K562 (cell line): ENCODE measurements around the gene RPS23. TPM values are rescaled to one million over a fixed set of nuclear protein-coding genes. Genes with fewer than 3 reads are reported as not detected.

Source experiments
- ATAC-seq: fragments of 200-7000 bp; cut with Tn5 transposase; 3 replicates; pipeline ENCODE4 v1.9.1; 2020; ENCODE audit warnings: moderate library complexity
- BruUV-seq: library from RNA; stranded (reverse); fragments of 400-500 nt; replicated peaks from 2 replicates; lab custom pipeline; 2021; lab: Mats Ljungman, UMichigan
- CTCF ChIA-PET: fragments of 300-600 bp; formaldehyde crosslinking; extraction: SDS; loops from one replicate; lab custom pipeline; 2021; ENCODE audit warnings: low intra/inter-chr PET ratio; lab: Yijun Ruan, JAX
- POLR2A ChIA-PET: fragments of 300-600, 350-650 bp; sonication (Branson Sonifier 250); formaldehyde crosslinking; extraction: SDS; loops from one replicate; lab custom pipeline; 2021; ENCODE audit warnings: antibody characterized with exemption, inconsistent platforms; lab: Yijun Ruan, JAX
- DNase-seq, 4 experiments: peaks; one replicate each; pipeline versions ENCODE4 v3.0.0 to v3.0.0-alpha.2; 2011 to 2018; ENCODE audit warnings: low spot score in 3 of 4, mixed read lengths in 3 of 4; ENCODE audit errors: extremely low read depth in 1 of 4
- FAIRE-seq: peaks from 2 replicates; lab custom pipeline; 2011; peaks lifted over from hg19 to GRCh38; lab: Jason Lieb, UNC
- H2AFZ ChIP-seq: 2 replicates; pipeline ENCODE4 v1.6.0; 2011; ENCODE audit warnings: low read depth, low read length, control low read depth, inconsistent platforms
- H3K27ac ChIP-seq: fragments of 200-600 bp; 3 replicates; pipeline ENCODE4 v1.8.0; 2011; ENCODE audit warnings: low read depth, mild to moderate bottlenecking, control low read depth, inconsistent platforms, low read length, moderate library complexity, mixed read lengths; ENCODE audit errors: extremely low read depth
- H3K27me3 ChIP-seq, 2 experiments: fragments of 300-600 bp in 1 of 2; 2 replicates in 1 of 2; 3 replicates in 1 of 2; pipeline versions ENCODE4 v1.6.0 to v1.8.0; 2011; ENCODE audit warnings: inconsistent platforms in 2 of 2, low read length in 2 of 2, mild to moderate bottlenecking in 1 of 2, mixed read lengths in 1 of 2, moderate library complexity in 1 of 2; ENCODE audit not compliant: control insufficient read depth in 2 of 2, insufficient read depth in 2 of 2
- H3K36me3 ChIP-seq: fragments of 300-600 bp; 3 replicates; pipeline ENCODE4 v1.8.0; 2011; ENCODE audit warnings: mild to moderate bottlenecking, low read length, inconsistent platforms; ENCODE audit not compliant: control insufficient read depth, insufficient read depth
- H3K4me1 ChIP-seq, 2 experiments: fragments of 200-600 bp in 1 of 2; replicated peaks in 1 of 2; 2 replicates in 1 of 2; 3 replicates in 1 of 2; pipeline versions ENCODE4 v1.5.1 to v1.8.0; 2011; ENCODE audit warnings: inconsistent platforms in 2 of 2, low read length in 2 of 2, mild to moderate bottlenecking in 1 of 2, mixed read lengths in 1 of 2, moderate library complexity in 1 of 2; ENCODE audit not compliant: control insufficient read depth in 2 of 2, insufficient read depth in 2 of 2
- H3K4me2 ChIP-seq: 2 replicates; pipeline ENCODE4 v1.6.1; 2011; ENCODE audit warnings: low read length, control low read depth, inconsistent platforms, mixed read lengths; ENCODE audit not compliant: insufficient read depth
- H3K4me3 ChIP-seq: fragments of 200-600 bp; sonication (generic), shearing (Covaris generic); 2 replicates; pipeline ENCODE4 v1.5.1; 2016; ENCODE audit warnings: control low read depth, inconsistent platforms
- H3K79me2 ChIP-seq: fragments of 200-600 bp; 3 replicates; pipeline ENCODE4 v1.8.0; 2011; ENCODE audit warnings: low read length, inconsistent platforms; ENCODE audit not compliant: control insufficient read depth, insufficient read depth
- H3K9ac ChIP-seq, 2 experiments: 2 replicates each; pipeline versions ENCODE4 v1.6.0 to v1.6.1; 2011; ENCODE audit warnings: low read depth in 2 of 2, low read length in 2 of 2, control low read depth in 1 of 2, inconsistent platforms in 1 of 2, mild to moderate bottlenecking in 1 of 2, mixed read lengths in 1 of 2; ENCODE audit not compliant: insufficient read depth in 1 of 2
- H3K9me1 ChIP-seq: one replicate; pipeline ENCODE4 v1.6.0; 2011; ENCODE audit warnings: inconsistent platforms, mild to moderate bottlenecking, low read length, moderate library complexity; ENCODE audit not compliant: control insufficient read depth, insufficient read depth
- H3K9me3 ChIP-seq: replicated peaks from 2 replicates; pipeline ENCODE4 v1.5.1; 2011; ENCODE audit warnings: low read depth, low read length, inconsistent platforms; ENCODE audit not compliant: control insufficient read depth, insufficient read depth
- H4K20me1 ChIP-seq: replicated peaks from 2 replicates; pipeline ENCODE4 v1.6.1; 2011; ENCODE audit warnings: low read length, inconsistent platforms, mixed read lengths; ENCODE audit not compliant: control insufficient read depth, insufficient read depth
- XRCC3 ChIP-seq: fragments of 450-650 bp; IDR thresholded peaks from 2 replicates; pipeline ENCODE4 v1.6.1; 2017; ENCODE audit warnings: mild to moderate bottlenecking, moderate library complexity
- WGBS: fragments of 100-300 bp; shearing (Covaris generic); methylation state at CpG from one replicate; pipeline ENCODE4 v1.1.6; 2016; ENCODE audit warnings: low coverage, mixed read lengths; ENCODE audit not compliant: insufficient coverage; ENCODE audit errors: missing lambda C conversion rate; 5-methylcytosine and 5-hydroxymethylcytosine counted together
- in situ Hi-C: fragments of 300-500 bp; cut with MboI; formaldehyde crosslinking; loops from 4 replicates; pipeline ENCODE4 v1.15.0; 2018; ENCODE audit warnings: inconsistent platforms, mixed read lengths
- intact Hi-C: fragments of 100-400 bp; cut with micrococcal nuclease; formaldehyde crosslinking; loops from 2 replicates; pipeline ENCODE4 v1.14.2; 2022
- polyA plus RNA-seq, 8 experiments: library from polyadenylated mRNA; depleted of rRNA in 4 of 8; stranded (reverse) in 5 of 8; unstranded in 3 of 8; fragments of >200 nt; fragmentation: Nextera tagmentation in 2 of 8; fragmentation: Illumina TruSeq in 1 of 8; extraction: Ambion mirVana in 2 of 8; extraction: Trizol in 1 of 8; gene quantifications; 2 replicates each; pipeline versions ENCODE4 v1.2.1 to v1.2.3, GENCODE V29; 2011 to 2014; ENCODE audit warnings: inconsistent platforms in 1 of 8, missing spikeins in 1 of 8
- total RNA-seq, 7 experiments: library from RNA; depleted of rRNA in 6 of 7; stranded (reverse); fragments of >200 nt in 6 of 7; fragmentation: Illumina TruSeq in 2 of 7; extraction: Trizol in 2 of 7; gene quantifications; 2 replicates each; pipeline versions ENCODE4 v1.2.1 to v1.2.3, GENCODE V29; 2011 to 2021; ENCODE audit warnings: low replicate concordance in 1 of 7
- TF ChIP-seq, protein P1 (sequence below): fragments of 250-450 bp; sonication (Bioruptor Pico); IDR thresholded peaks from 2 replicates; pipeline ENCODE4 v1.5.0; 2022; ENCODE audit warnings: mild to moderate bottlenecking
- TF ChIP-seq, protein P2 (sequence below), 2 experiments: fragments of 450-650 bp; IDR thresholded peaks; 2 replicates each; pipeline ENCODE4 v1.6.1; 2016; ENCODE audit warnings: mild to moderate bottlenecking in 2 of 2, borderline replicate concordance in 1 of 2, low read depth in 1 of 2, moderate library complexity in 1 of 2
- TF ChIP-seq, protein P3 (sequence below): fragments of 200-800 bp; sonication (Bioruptor generic); IDR thresholded peaks from 2 replicates; pipeline ENCODE4 v1.6.1; 2016; ENCODE audit warnings: missing genetic modification characterization, missing compliant biosample characterization

Gene RPS23
- total and polyA plus RNA-seq, 9 of the 15 experiments (the other 6 are each of a cell fraction or from before 2014, with no cell fraction given), result 3,252 to 10,689 (median 6,302) TPM

DNA sequence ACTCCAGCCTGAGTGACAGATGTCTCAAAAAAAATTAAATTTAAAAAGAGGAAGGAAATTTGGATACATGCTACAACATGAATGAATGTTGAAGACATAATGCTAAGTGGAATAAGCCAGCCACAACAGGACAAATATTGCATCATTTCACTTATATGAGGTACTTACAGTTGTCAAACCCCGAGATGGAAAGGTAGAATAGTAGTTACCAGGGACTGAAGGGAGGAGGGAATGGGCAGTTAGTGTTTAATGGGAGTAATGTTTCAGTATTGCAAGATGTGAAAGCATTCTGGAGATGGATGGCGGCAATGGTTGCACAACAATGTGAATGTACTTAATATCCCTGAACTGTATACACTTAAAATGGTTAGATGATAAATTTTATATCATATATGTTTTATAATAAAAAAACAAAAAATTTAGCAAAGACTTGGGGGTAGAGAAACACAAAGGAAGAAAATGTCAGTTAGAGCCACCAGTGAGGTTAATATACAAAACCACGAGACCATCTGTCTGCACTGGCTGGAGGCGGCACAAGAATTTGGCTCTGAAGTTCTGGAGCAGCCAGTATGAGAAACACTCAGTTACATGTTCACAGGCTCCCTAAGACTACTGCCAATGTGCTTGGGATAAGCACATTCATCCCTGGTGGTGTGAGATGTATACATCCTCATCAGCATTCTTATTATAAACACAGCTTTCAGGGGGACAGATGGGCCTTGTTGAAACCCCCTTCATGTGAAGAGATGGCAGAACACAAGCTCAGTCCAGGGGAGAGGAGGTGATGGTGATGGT is 37.0 kb upstream of the RPS23 start:
- H3K4me1 ChIP-seq, result peaks cover 0 to 10% of the 10 kb centered on the region in 2 experiments; a peak in 4 of 5 replicates
- H3K9me1 ChIP-seq, result no peaks in the 10 kb centered on the region
- H2AFZ ChIP-seq, result no peak overlapping the region
- BruUV-seq, result no TSS peak
- in situ Hi-C loops, result no loop called here
- H3K36me3 ChIP-seq, result no peaks in the 10 kb centered on the region
- no peaks in the 10 kb centered on the region for H4K20me1 ChIP-seq
- H3K9ac ChIP-seq, result no peak overlapping the region
- no peak overlapping the region for H3K4me2 ChIP-seq
- DNase-seq (no peak), FAIRE-seq (no peak), ATAC-seq (no peak)
- H3K4me3 ChIP-seq, result no peak overlapping the region
- intact Hi-C loops, result loop anchor here (5.0 to 10.0 kb wide), 2 partner anchors 477 to 1120 kb away; no protein-coding TSS in a partner anchor
- H3K27me3 ChIP-seq, result no peaks in the 10 kb centered on the region
- WGBS, result 52% methylated on average over 4 of the region's 4 CpGs
- no peak overlapping the region for H3K27ac ChIP-seq
- ChIA-PET CTCF (no interaction called here), POLR2A (no interaction called here)
- H3K79me2 ChIP-seq, result no peaks in the 10 kb centered on the region
- no peaks in the 10 kb centered on the region for H3K9me3 ChIP-seq
- TF ChIP-seq, protein P1, sequence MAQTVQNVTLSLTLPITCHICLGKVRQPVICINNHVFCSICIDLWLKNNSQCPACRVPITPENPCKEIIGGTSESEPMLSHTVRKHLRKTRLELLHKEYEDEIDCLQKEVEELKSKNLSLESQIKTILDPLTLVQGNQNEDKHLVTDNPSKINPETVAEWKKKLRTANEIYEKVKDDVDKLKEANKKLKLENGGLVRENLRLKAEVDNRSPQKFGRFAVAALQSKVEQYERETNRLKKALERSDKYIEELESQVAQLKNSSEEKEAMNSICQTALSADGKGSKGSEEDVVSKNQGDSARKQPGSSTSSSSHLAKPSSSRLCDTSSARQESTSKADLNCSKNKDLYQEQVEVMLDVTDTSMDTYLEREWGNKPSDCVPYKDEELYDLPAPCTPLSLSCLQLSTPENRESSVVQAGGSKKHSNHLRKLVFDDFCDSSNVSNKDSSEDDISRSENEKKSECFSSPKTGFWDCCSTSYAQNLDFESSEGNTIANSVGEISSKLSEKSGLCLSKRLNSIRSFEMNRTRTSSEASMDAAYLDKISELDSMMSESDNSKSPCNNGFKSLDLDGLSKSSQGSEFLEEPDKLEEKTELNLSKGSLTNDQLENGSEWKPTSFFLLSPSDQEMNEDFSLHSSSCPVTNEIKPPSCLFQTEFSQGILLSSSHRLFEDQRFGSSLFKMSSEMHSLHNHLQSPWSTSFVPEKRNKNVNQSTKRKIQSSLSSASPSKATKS (CRISPR knock-in tag), result no peak
- TF ChIP-seq, protein P2, sequence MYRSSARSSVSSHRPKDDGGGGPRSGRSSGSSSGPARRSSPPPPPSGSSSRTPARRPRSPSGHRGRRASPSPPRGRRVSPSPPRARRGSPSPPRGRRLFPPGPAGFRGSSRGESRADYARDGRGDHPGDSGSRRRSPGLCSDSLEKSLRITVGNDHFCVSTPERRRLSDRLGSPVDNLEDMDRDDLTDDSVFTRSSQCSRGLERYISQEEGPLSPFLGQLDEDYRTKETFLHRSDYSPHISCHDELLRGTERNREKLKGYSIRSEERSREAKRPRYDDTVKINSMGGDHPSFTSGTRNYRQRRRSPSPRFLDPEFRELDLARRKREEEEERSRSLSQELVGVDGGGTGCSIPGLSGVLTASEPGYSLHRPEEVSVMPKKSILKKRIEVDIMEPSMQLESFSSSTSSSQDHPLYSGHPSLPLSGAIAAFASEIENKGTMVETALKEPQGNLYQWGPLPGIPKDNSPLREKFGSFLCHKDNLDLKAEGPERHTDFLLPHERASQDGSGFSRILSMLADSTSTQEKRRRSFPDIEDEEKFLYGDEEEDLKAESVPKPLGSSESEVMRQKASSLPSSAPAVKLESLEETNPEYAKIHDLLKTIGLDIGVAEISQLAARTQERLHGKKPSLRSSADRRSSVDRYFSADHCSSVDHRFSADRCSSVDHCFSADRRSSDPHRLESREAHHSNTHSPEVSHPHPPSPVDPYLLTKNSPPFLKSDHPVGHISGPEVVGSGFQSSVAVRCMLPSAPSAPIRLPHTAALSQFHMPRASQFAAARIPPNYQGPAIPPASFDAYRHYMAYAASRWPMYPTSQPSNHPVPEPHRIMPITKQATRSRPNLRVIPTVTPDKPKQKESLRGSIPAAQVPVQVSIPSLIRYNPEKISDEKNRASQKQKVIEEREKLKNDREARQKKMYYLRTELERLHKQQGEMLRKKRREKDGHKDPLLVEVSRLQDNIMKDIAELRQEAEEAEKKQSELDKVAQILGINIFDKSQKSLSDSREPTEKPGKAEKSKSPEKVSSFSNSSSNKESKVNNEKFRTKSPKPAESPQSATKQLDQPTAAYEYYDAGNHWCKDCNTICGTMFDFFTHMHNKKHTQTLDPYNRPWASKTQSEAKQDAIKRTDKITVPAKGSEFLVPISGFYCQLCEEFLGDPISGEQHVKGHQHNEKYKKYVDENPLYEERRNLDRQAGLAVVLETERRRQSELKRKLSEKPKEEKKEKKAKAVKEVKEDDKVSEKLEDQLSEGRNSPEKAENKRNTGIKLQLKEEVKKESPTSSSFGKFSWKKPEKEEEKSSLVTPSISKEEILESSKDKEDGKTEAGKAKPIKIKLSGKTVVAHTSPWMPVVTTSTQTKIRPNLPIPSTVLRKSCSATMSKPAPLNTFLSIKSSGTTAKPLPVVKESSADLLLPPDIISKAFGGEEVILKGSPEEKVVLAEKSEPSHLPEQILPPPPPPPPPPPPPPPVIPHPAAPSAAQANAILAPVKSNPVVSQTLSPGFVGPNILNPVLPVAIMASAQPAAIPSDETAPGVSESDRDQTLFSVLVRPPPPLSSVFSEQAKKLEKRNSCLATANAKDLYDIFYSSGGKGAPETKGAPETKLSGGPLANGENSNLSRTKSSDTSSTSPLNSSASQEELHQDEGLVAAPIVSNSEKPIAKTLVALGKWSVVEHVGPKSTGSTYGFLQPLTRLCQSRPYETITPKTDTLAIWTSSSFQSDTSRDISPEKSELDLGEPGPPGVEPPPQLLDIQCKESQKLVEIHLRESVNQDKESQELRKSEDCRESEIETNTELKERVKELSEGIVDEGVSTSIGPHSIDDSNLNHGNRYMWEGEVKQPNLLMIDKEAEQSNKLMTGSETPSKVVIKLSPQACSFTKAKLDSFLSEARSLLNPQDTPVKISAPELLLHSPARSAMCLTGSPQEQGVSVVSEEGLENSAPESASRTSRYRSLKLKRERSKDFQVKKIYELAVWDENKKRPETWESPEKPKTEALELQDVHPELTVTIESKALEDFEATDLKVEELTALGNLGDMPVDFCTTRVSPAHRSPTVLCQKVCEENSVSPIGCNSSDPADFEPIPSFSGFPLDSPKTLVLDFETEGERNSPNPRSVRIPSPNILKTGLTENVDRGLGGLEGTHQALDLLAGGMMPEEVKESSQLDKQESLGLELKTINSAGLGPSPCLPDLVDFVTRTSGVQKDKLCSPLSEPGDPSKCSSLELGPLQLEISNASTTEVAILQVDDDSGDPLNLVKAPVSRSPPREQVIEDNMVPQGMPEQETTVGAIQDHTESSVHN (IDR thresholded peaks at IDR 0.05; ENCODE audit: borderline replicate concordance in 1 of 2, low read depth in 1 of 2), result no peak
- no peak for TF ChIP-seq XRCC3
- TF ChIP-seq, protein P3, sequence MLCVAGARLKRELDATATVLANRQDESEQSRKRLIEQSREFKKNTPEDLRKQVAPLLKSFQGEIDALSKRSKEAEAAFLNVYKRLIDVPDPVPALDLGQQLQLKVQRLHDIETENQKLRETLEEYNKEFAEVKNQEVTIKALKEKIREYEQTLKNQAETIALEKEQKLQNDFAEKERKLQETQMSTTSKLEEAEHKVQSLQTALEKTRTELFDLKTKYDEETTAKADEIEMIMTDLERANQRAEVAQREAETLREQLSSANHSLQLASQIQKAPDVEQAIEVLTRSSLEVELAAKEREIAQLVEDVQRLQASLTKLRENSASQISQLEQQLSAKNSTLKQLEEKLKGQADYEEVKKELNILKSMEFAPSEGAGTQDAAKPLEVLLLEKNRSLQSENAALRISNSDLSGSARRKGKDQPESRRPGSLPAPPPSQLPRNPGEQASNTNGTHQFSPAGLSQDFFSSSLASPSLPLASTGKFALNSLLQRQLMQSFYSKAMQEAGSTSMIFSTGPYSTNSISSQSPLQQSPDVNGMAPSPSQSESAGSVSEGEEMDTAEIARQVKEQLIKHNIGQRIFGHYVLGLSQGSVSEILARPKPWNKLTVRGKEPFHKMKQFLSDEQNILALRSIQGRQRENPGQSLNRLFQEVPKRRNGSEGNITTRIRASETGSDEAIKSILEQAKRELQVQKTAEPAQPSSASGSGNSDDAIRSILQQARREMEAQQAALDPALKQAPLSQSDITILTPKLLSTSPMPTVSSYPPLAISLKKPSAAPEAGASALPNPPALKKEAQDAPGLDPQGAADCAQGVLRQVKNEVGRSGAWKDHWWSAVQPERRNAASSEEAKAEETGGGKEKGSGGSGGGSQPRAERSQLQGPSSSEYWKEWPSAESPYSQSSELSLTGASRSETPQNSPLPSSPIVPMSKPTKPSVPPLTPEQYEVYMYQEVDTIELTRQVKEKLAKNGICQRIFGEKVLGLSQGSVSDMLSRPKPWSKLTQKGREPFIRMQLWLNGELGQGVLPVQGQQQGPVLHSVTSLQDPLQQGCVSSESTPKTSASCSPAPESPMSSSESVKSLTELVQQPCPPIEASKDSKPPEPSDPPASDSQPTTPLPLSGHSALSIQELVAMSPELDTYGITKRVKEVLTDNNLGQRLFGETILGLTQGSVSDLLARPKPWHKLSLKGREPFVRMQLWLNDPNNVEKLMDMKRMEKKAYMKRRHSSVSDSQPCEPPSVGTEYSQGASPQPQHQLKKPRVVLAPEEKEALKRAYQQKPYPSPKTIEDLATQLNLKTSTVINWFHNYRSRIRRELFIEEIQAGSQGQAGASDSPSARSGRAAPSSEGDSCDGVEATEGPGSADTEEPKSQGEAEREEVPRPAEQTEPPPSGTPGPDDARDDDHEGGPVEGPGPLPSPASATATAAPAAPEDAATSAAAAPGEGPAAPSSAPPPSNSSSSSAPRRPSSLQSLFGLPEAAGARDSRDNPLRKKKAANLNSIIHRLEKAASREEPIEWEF (CRISPR knock-in tag), result no peak
